KBM-7 (cell line): ENCODE data around the gene NRG2.

ENCODE experiments used
- DNase-seq: peaks from one replicate; pipeline ENCODE4 v3.0.0-alpha.2; 2015
- in situ Hi-C: fragments of 300-500 bp; cut with MboI; formaldehyde crosslinking; loops from 2 replicates; pipeline ENCODE4 v1.14.3; 2020; ENCODE audit warnings: low sequenced_read_pairs, low pct_unique_long_range_greater_than_20kb, mixed read lengths

Gene NRG2

GRCh38 chr5:139855451-139855850 lies 187.6 kb downstream of the NRG2 start:
- DNase-seq, result no peak
- in situ Hi-C loops, result no loop called here

- no peak for DNase-seq
- in situ Hi-C loops, result no loop called here
Measured at GRCh38 chr5:139854953-139855352, 188.1 kb downstream of the NRG2 start.

- in situ Hi-C loops, result no loop called here
- no peak for DNase-seq
Measured at GRCh38 chr5:139854029-139854605, 189.0 kb downstream of the NRG2 start.

GRCh38 chr5:139852696-139853095 lies 190.4 kb downstream of the NRG2 start:
- in situ Hi-C loops, result no loop called here
- DNase-seq, result no peak

GRCh38 chr5:139851558-139851957 lies 191.5 kb downstream of the NRG2 start:
- DNase-seq, result no peak
- in situ Hi-C loops, result no loop called here

GRCh38 chr5:139850423-139851016 lies 192.6 kb downstream of the NRG2 start:
- DNase-seq, result no peak
- in situ Hi-C loops, result no loop called here

GRCh38 chr5:139849942-139850341 lies 193.2 kb downstream of the NRG2 start:
- in situ Hi-C loops, result loop anchor here (10.0 kb wide), 1 partner anchor 55 kb away; the partner anchor contains the start of gene PSD2
- DNase-seq, result no peak

GRCh38 chr5:139849501-139849900 lies 193.6 kb downstream of the NRG2 start:
- DNase-seq, result no peak
- in situ Hi-C loops, result loop anchor here (10.0 kb wide), 1 partner anchor 55 kb away; the partner anchor contains the start of gene PSD2

- in situ Hi-C loops, result loop anchor here (10.0 kb wide), 1 partner anchor 54 kb away; the partner anchor contains the start of gene PSD2
- no peak for DNase-seq
Measured at GRCh38 chr5:139848508-139849100, 194.5 kb downstream of the NRG2 start.

GRCh38 chr5:139847790-139848507 lies 195.2 kb downstream of the NRG2 start:
- in situ Hi-C loops, result loop anchor here (10.0 kb wide), 1 partner anchor 53 kb away; the partner anchor contains the start of gene PSD2
- DNase-seq, result peak; percentile 68

GRCh38 chr5:139847091-139847490 lies 196.0 kb downstream of the NRG2 start:
- in situ Hi-C loops, result loop anchor here (10.0 kb wide), 1 partner anchor 52 kb away; the partner anchor contains the start of gene PSD2
- DNase-seq, result no peak

- in situ Hi-C loops, result loop anchor here (10.0 kb wide), 1 partner anchor 51 kb away; the partner anchor contains the start of gene PSD2
- no peak for DNase-seq
Measured at GRCh38 chr5:139845846-139846681, 197.0 kb downstream of the NRG2 start.

- in situ Hi-C loops, result loop anchor here (10.0 kb wide), 1 partner anchor 50 kb away; the partner anchor contains the start of gene PSD2
- DNase-seq, result peak; percentile 85
Measured at GRCh38 chr5:139844472-139845145, 198.5 kb downstream of the NRG2 start.

- DNase-seq, result no peak
- in situ Hi-C loops, result loop anchor here (10.0 kb wide), 1 partner anchor 49 kb away; the partner anchor contains the start of gene PSD2
Measured at GRCh38 chr5:139843991-139844390, 199.1 kb downstream of the NRG2 start.

GRCh38 chr5:139842321-139842720 lies 200.8 kb downstream of the NRG2 start:
- in situ Hi-C loops, result loop anchor here (10.0 kb wide), 1 partner anchor 48 kb away; the partner anchor contains the start of gene PSD2
- DNase-seq, result no peak

GRCh38 chr5:139841549-139841948 lies 201.6 kb downstream of the NRG2 start:
- in situ Hi-C loops, result loop anchor here (10.0 kb wide), 1 partner anchor 47 kb away; the partner anchor contains the start of gene PSD2
- no peak for DNase-seq

GRCh38 chr5:139839918-139840317 lies 203.2 kb downstream of the NRG2 start:
- in situ Hi-C loops, result loop anchor here (10.0 kb wide), 1 partner anchor 45 kb away; the partner anchor contains the start of gene PSD2

GRCh38 chr5:139839232-139839815 lies 203.8 kb downstream of the NRG2 start:
- no peak for DNase-seq
- in situ Hi-C loops, result no loop called here

More at GRCh38 chr5:139839918-139840317, 203.2 kb downstream of the NRG2 start:
- DNase-seq, result no peak
